ENCODE data around the gene HSFX4.
"Not testable (repeated sequence)": the region's sequence is repeated elsewhere in the genome, so short reads cannot be mapped to it uniquely, and the experiment has no call there.

Gene HSFX4

GRCh38 chrX:149938427-149938880 is 9.1 kb downstream of the HSFX4 start, which contains the start of gene EOLA2:
EOLA2 (minus strand) TSS chrX:149938491; CDS start chrX:149933874, 4,617 bp downstream.
- ATAC-seq = peak; percentile 75 to 76

GRCh38 chrX:149938881-149939654 is 9.7 kb downstream of the HSFX4 start:
- ATAC-seq = peak; percentile 3

- peak; percentile 19 to 22 for ATAC-seq
These were observed 10.2 kb downstream of the HSFX4 start for GRCh38 chrX:149939655-149939904.

- peak; percentile 42 to 49 for ATAC-seq
These were observed 10.7 kb downstream of the HSFX4 start for GRCh38 chrX:149939905-149940673.

- not testable (repeated sequence) for ATAC-seq
These were observed 11.3 kb downstream of the HSFX4 start for GRCh38 chrX:149940674-149941024.

GRCh38 chrX:149945087-149945670 is 15.8 kb downstream of the HSFX4 start:
- ATAC-seq = not testable (repeated sequence)

- not testable (repeated sequence) for ATAC-seq
These were observed 16.4 kb downstream of the HSFX4 start for GRCh38 chrX:149945820-149946219.

- ATAC-seq = not testable (repeated sequence)
These were observed 17.6 kb downstream of the HSFX4 start for GRCh38 chrX:149946932-149947331.

GRCh38 chrX:149948016-149948415 is 18.6 kb downstream of the HSFX4 start:
- no peak for ATAC-seq

- ATAC-seq = no peak
These were observed 20.5 kb downstream of the HSFX4 start for GRCh38 chrX:149949743-149950436.

- ATAC-seq = no peak
These were observed 21.3 kb downstream of the HSFX4 start for GRCh38 chrX:149950681-149951080.

GRCh38 chrX:149961572-149961971 is 32.2 kb downstream of the HSFX4 start:
- ATAC-seq = no peak

- no peak for ATAC-seq
These were observed 32.6 kb downstream of the HSFX4 start for GRCh38 chrX:149962010-149962409.

GRCh38 chrX:149962859-149963757 is 33.7 kb downstream of the HSFX4 start:
- no peak for ATAC-seq

GRCh38 chrX:149979126-149979644 is 49.8 kb downstream of the HSFX4 start:
- no peak for ATAC-seq
